HEK293 (cell line): ENCODE measurements around the gene ERCC5.

ENCODE experiments used
- REST ChIP-seq: fragments of 450-650 bp; formaldehyde crosslinking; IDR thresholded peaks from 2 replicates; pipeline ENCODE4 v1.5.1; 2016; ENCODE audit warnings: missing biosample characterization, missing genetic modification characterization
- YY1 ChIP-seq: fragments of 450-650 bp; formaldehyde crosslinking; IDR thresholded peaks from 2 replicates; pipeline ENCODE4 v1.5.1; 2018; ENCODE audit warnings: missing biosample characterization, missing genetic modification characterization
- TF ChIP-seq, protein P1 (sequence below): fragments of 450-650 bp; formaldehyde crosslinking; IDR thresholded peaks from 2 replicates; pipeline ENCODE4 v1.5.1; 2016; ENCODE audit warnings: missing biosample characterization, missing genetic modification characterization

DNA sequence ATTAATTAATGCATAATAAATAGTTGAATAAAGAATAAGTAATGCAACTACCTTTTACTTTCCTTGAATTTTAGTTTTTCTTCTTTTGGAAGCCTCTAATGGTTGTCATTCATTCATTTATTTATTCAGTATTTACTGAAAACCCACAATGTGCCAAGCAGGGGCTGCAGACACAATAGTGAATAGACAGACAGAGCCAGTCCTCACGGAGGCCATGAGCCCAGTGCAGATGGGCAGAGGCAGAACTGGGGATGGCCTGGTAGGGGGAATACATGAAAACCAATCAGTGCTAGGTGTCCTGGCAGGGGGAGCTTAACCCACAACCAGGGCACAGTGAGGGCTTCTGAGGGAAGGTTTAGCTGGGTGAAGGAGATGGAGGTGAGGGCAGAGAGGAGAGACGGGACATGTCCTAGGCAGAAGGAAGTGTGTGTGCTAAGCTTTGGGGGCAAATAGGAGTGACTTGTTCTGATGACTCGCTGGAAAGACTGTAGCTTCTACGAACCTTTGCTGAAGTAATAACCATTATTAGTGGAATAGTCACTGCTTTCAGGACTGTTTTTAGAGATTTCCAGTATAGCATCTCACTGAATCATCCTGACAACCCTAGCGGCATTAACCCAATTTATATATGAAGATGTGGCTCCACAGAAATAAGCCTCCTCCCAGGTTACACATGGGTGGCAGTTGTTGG, 55.9 kb downstream of the ERCC5 start:
- TF ChIP-seq, protein P1, sequence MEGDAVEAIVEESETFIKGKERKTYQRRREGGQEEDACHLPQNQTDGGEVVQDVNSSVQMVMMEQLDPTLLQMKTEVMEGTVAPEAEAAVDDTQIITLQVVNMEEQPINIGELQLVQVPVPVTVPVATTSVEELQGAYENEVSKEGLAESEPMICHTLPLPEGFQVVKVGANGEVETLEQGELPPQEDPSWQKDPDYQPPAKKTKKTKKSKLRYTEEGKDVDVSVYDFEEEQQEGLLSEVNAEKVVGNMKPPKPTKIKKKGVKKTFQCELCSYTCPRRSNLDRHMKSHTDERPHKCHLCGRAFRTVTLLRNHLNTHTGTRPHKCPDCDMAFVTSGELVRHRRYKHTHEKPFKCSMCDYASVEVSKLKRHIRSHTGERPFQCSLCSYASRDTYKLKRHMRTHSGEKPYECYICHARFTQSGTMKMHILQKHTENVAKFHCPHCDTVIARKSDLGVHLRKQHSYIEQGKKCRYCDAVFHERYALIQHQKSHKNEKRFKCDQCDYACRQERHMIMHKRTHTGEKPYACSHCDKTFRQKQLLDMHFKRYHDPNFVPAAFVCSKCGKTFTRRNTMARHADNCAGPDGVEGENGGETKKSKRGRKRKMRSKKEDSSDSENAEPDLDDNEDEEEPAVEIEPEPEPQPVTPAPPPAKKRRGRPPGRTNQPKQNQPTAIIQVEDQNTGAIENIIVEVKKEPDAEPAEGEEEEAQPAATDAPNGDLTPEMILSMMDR (tag by site-specific recombination): no peak
- TF ChIP-seq YY1 (tag by site-specific recombination): no peak
- TF ChIP-seq REST: no peak
